ENCODE data around the gene FCRL6. TPM values are rescaled to one million over a fixed set of nuclear protein-coding genes. Genes with fewer than 3 reads are reported as not detected.

Gene FCRL6
- total and polyA plus RNA-seq, 2 of the 13 experiments (the other 11 are each of a cell fraction or from before 2014, with no cell fraction given): not detected

- CTCF ChIA-PET (ENCODE audit: low intra/inter-chr PET ratio, low total read pairs): no interaction called here
- in situ Hi-C loops (cut with HindIII; ENCODE audit: extremely low pct_ligation_motif_present, low pct_unique_long_range_greater_than_20kb) (no loop called here), intact Hi-C loops (cut with micrococcal nuclease; ENCODE audit: unreplicated experiment) (no loop called here)
- Histone ChIP-seq H3K4me1 (ENCODE audit: insufficient read depth, low read length) (no peaks in the 10 kb centered on the region), H3K27me3 (ENCODE audit: control insufficient read depth in 1 of 2, insufficient read depth in 2 of 2, low read length in 2 of 2) (no peaks in the 10 kb centered on the region), H3K36me3 (replicated peaks in 1 of 2; ENCODE audit: control insufficient read depth in 1 of 2, insufficient read depth in 2 of 2, low read length in 2 of 2) (no peaks in the 10 kb centered on the region), H3K9me3 (ENCODE audit: low read length) (no peaks in the 10 kb centered on the region), H3K4me2 (ENCODE audit: low read depth, low read length) (no peak overlapping the region), H3K79me2 (ENCODE audit: insufficient read depth, low read length) (no peaks in the 10 kb centered on the region), H3K9ac (ENCODE audit: insufficient read depth, low read depth, low read length) (no peak overlapping the region), H3K4me3 (replicated peaks in 1 of 3; ENCODE audit: insufficient read depth in 1 of 3, low read depth in 2 of 3, low read length in 3 of 3) (no peak overlapping the region), H4K20me1 (ENCODE audit: insufficient read depth, low read length) (no peaks in the 10 kb centered on the region), H2AFZ (ENCODE audit: low read length) (no peak overlapping the region), H3K27ac (ENCODE audit: extremely low read length, insufficient read depth, low read length) (no peak overlapping the region)
- BruUV-seq (replicated peaks): no TSS peak
- ATAC-seq (no peak), FAIRE-seq (no peak), DNase-seq (ENCODE audit: low spot score) (no peak)
- TF ChIP-seq HDAC1 (CRISPR knock-in tag; IDR thresholded peaks at IDR 0.05): no peak
- TF ChIP-seq FOXK2 (IDR thresholded peaks at IDR 0.05): no peak
- TF ChIP-seq ZNF7 (CRISPR knock-in tag; IDR thresholded peaks at IDR 0.05): no peak
- TF ChIP-seq MED1 (CRISPR knock-in tag; IDR thresholded peaks at IDR 0.05): no peak
- TF ChIP-seq JUN (CRISPR knock-in tag; IDR thresholded peaks at IDR 0.05): no peak
- TF ChIP-seq, protein P1, sequence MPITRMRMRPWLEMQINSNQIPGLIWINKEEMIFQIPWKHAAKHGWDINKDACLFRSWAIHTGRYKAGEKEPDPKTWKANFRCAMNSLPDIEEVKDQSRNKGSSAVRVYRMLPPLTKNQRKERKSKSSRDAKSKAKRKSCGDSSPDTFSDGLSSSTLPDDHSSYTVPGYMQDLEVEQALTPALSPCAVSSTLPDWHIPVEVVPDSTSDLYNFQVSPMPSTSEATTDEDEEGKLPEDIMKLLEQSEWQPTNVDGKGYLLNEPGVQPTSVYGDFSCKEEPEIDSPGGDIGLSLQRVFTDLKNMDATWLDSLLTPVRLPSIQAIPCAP (CRISPR knock-in tag; IDR thresholded peaks at IDR 0.05; ENCODE audit: low read depth): no peak
- 34% methylated on average over 3 of the region's 3 CpGs for WGBS (ENCODE audit: low lambda C conversion rate)
- POLR2A ChIA-PET: no interaction called here
Measured at GRCh38 chr1:159755451-159756007, 46.6 kb upstream of the FCRL6 start.

DNA sequence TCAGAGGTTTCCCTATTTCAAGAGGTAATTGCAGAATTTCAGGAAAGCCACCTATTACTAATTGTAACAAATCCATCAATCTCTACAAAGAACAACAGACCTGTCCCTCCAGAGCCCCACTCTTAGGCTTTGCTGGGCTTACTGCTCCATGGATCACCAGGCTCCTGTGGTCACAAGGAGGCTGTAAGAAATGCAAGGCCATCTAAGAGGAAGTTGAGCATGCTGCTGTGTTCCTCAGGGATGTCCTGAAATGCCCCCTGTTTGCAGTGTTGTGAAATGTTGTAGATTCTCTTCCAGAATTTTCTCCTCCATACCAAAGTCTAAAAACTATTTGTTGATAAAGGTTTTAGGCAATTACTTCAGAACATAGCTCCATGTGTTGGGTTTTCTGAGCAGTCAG lies 45.8 kb upstream of the FCRL6 start:
- intact Hi-C loops (cut with micrococcal nuclease; ENCODE audit: unreplicated experiment): no loop called here
- Histone ChIP-seq H3K4me3 (replicated peaks in 1 of 3; ENCODE audit: insufficient read depth in 1 of 3, low read depth in 2 of 3, low read length in 3 of 3) (no peak overlapping the region), H2AFZ (ENCODE audit: low read length) (no peak overlapping the region), H3K27ac (ENCODE audit: extremely low read length, insufficient read depth, low read length) (no peak overlapping the region), H3K4me2 (ENCODE audit: low read depth, low read length) (no peak overlapping the region), H3K9ac (ENCODE audit: insufficient read depth, low read depth, low read length) (no peak overlapping the region), H3K36me3 (replicated peaks in 1 of 2; ENCODE audit: control insufficient read depth in 1 of 2, insufficient read depth in 2 of 2, low read length in 2 of 2) (no peaks in the 10 kb centered on the region), H3K4me1 (ENCODE audit: insufficient read depth, low read length) (no peaks in the 10 kb centered on the region), H3K27me3 (ENCODE audit: control insufficient read depth in 1 of 2, insufficient read depth in 2 of 2, low read length in 2 of 2) (no peaks in the 10 kb centered on the region), H4K20me1 (ENCODE audit: insufficient read depth, low read length) (no peaks in the 10 kb centered on the region), H3K9me3 (ENCODE audit: low read length) (no peaks in the 10 kb centered on the region), H3K79me2 (ENCODE audit: insufficient read depth, low read length) (no peaks in the 10 kb centered on the region)
- DNase-seq (ENCODE audit: low spot score) (no peak), FAIRE-seq (no peak), ATAC-seq (no peak)
- in situ Hi-C loops (cut with HindIII; ENCODE audit: extremely low pct_ligation_motif_present, low pct_unique_long_range_greater_than_20kb): no loop called here
- POLR2A ChIA-PET: no interaction called here
- BruUV-seq (replicated peaks): no TSS peak
- CTCF ChIA-PET (ENCODE audit: low intra/inter-chr PET ratio, low total read pairs): no interaction called here
- TF ChIP-seq ZBTB39 (CRISPR knock-in tag; IDR thresholded peaks at IDR 0.05): no peak
- TF ChIP-seq NFIC (IDR thresholded peaks at IDR 0.05; ENCODE audit: low read length): no peak
- TF ChIP-seq TERF1 (CRISPR knock-in tag; IDR thresholded peaks at IDR 0.05): no peak
- no peak for TF ChIP-seq ZBTB1 (CRISPR knock-in tag; IDR thresholded peaks at IDR 0.05; ENCODE audit: borderline replicate concordance)
- TF ChIP-seq KLF11 (CRISPR knock-in tag; IDR thresholded peaks at IDR 0.05): no peak
- no peak for TF ChIP-seq HNRNPK (IDR thresholded peaks at IDR 0.05; ENCODE audit: low read depth, low read length, poor library complexity, severe bottlenecking)
- TF ChIP-seq MAFF (IDR thresholded peaks at IDR 0.05; ENCODE audit: low read depth, low read length): no peak
- TF ChIP-seq ZNF674 (CRISPR knock-in tag; IDR thresholded peaks at IDR 0.05; ENCODE audit: low read depth): no peak
- no peak for TF ChIP-seq NFE2L1 (CRISPR knock-in tag; IDR thresholded peaks at IDR 0.05; ENCODE audit: borderline replicate concordance)
- TF ChIP-seq JDP2 (CRISPR knock-in tag; IDR thresholded peaks at IDR 0.05; ENCODE audit: borderline replicate concordance): no peak
- TF ChIP-seq SKI (IDR thresholded peaks at IDR 0.05; ENCODE audit: partially characterized antibody): no peak

Measured in HepG2 (cell line).